Lower lobe of right lung (tissue), 2 donors: ENCODE results near the gene SORCS2. TPM values are rescaled to one million over a fixed set of nuclear protein-coding genes. Genes with fewer than 3 reads are reported as not detected.

Source experiments
- ATAC-seq, 2 donors: fragments of 200-7000 bp; cut with Tn5 transposase; one replicate each; pipeline ENCODE4 v1.9.1; 2020 to 2022; ENCODE audit warnings: mild to moderate bottlenecking in 2 of 2, moderate library complexity in 2 of 2
- DNase-seq: peaks from one replicate; pipeline ENCODE4 v3.0.0-alpha.2; 2020
- H3K27ac ChIP-seq: fragments of 200-600 bp; one replicate; pipeline ENCODE4 v1.8.0; 2022
- H3K27me3 ChIP-seq: fragments of 200-600 bp; one replicate; pipeline ENCODE4 v1.8.0; 2022; ENCODE audit warnings: low read depth
- H3K36me3 ChIP-seq: fragments of 200-600 bp; one replicate; pipeline ENCODE4 v1.8.0; 2022; ENCODE audit warnings: mild to moderate bottlenecking
- H3K4me1 ChIP-seq: fragments of 200-600 bp; one replicate; pipeline ENCODE4 v1.8.0; 2022
- H3K4me3 ChIP-seq: fragments of 200-600 bp; one replicate; pipeline ENCODE4 v1.8.0; 2022; ENCODE audit warnings: mild to moderate bottlenecking
- H3K9me3 ChIP-seq: fragments of 200-600 bp; one replicate; pipeline ENCODE4 v1.8.0; 2022
- intact Hi-C: fragments of 100-400 bp; cut with DNase I; formaldehyde crosslinking; loops from one replicate; pipeline ENCODE4 v1.11.0; 2022
- total RNA-seq: library from RNA; stranded (reverse); fragmentation: NEBNext Ultra II Directional; extraction: Animal tissue kit (Norgen Biotek cat#: 25700); gene quantifications from one replicate; pipeline ENCODE4 v1.2.1, GENCODE V29; 2021
- TF ChIP-seq, protein P1 (sequence below): fragments of 200-600 bp; IDR thresholded peaks from one replicate; pipeline ENCODE4 v1.8.0; 2022; ENCODE audit warnings: antibody characterized with exemption, mild to moderate bottlenecking
- donor health status: DM: no; HTN: yes; CAD: no; lungs with severe emphysema.

The SORCS2 gene
- total RNA-seq, 1 donor from 2014 or later, result 5.8 TPM

DNA sequence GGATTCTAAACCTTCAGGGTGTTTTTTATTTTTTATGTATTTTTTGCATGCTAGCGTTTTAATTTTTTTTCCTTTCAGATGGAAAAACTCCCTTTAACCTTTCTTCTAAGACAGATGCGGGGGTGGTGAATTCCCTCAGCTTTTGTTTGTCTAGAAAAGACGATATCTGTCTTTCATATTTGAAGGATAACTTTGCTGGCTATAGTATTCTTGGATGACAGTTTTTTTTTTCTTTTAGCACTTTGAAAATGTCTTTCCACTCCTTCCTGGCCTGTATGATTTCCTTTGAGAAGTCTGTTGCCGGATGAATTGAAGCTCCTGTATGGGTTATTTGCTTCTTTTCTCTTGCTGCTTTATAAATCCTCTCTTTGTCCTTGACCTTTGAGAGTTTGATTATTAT lies 215.8 kb downstream of the SORCS2 start:
- Histone ChIP-seq H3K27ac (no peak overlapping the region), H3K9me3 (peaks cover 15% of the 10 kb centered on the region), H3K36me3 (no peaks in the 10 kb centered on the region), H3K4me3 (no peak overlapping the region), H3K27me3 (no peaks in the 10 kb centered on the region), H3K4me1 (no peaks in the 10 kb centered on the region)
- ATAC-seq, result no peak
- DNase-seq, result no peak
- TF ChIP-seq, protein P1, sequence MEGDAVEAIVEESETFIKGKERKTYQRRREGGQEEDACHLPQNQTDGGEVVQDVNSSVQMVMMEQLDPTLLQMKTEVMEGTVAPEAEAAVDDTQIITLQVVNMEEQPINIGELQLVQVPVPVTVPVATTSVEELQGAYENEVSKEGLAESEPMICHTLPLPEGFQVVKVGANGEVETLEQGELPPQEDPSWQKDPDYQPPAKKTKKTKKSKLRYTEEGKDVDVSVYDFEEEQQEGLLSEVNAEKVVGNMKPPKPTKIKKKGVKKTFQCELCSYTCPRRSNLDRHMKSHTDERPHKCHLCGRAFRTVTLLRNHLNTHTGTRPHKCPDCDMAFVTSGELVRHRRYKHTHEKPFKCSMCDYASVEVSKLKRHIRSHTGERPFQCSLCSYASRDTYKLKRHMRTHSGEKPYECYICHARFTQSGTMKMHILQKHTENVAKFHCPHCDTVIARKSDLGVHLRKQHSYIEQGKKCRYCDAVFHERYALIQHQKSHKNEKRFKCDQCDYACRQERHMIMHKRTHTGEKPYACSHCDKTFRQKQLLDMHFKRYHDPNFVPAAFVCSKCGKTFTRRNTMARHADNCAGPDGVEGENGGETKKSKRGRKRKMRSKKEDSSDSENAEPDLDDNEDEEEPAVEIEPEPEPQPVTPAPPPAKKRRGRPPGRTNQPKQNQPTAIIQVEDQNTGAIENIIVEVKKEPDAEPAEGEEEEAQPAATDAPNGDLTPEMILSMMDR, result no peak
- intact Hi-C loops, result no loop called here

DNA sequence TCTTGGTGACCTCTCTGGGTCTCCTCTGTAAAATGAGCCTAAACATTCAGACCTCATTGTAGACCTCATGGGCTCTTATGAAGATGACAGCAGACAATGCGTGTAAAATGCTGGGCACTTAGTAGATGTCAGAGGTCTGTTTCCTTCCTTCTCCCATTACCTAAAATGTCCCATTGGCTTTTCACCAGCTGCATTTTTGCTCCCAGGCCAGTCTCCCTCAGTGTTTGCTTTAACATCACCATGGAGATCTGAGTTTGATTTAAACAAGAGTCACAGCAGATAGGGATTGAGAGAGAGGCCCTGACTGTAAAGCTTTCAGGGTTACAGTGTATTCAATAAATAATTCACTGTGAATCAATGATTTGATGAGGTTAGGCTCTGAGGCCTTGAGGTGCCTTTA lies 218.1 kb downstream of the SORCS2 start:
- ATAC-seq (peak; percentile 27 to 58), DNase-seq (no peak)
- Histone ChIP-seq H3K27me3 (no peaks in the 10 kb centered on the region), H3K4me3 (no peak overlapping the region), H3K4me1 (no peaks in the 10 kb centered on the region), H3K27ac (no peak overlapping the region), H3K36me3 (no peaks in the 10 kb centered on the region), H3K9me3 (peaks cover 15% of the 10 kb centered on the region)
- intact Hi-C loops, result no loop called here
- TF ChIP-seq, protein P1, result no peak

DNA sequence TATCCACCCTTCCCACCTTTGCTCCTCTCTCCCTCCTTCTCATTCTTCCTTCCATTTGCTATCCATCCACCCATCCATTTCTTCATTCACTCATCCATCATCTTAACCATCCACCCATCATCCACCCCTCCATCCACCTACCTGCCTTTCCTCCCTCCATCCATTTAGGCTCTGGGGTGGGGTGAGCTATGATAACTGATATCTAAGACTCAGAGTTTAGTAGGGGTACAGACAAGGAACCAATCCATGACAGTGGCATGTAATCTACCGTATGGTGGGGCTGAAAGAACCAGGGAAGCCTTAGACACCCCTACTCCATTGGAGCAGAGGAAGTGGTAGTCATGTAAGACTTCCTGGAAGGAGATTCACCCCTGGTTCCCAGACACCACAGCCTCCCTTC lies 219.2 kb downstream of the SORCS2 start:
- Histone ChIP-seq H3K36me3 (no peaks in the 10 kb centered on the region), H3K4me3 (no peak overlapping the region), H3K27ac (no peak overlapping the region), H3K9me3 (peaks cover 15% of the 10 kb centered on the region), H3K4me1 (no peaks in the 10 kb centered on the region), H3K27me3 (no peaks in the 10 kb centered on the region)
- intact Hi-C loops, result no loop called here
- DNase-seq (no peak), ATAC-seq (no peak)
- TF ChIP-seq, protein P1, result no peak

DNA sequence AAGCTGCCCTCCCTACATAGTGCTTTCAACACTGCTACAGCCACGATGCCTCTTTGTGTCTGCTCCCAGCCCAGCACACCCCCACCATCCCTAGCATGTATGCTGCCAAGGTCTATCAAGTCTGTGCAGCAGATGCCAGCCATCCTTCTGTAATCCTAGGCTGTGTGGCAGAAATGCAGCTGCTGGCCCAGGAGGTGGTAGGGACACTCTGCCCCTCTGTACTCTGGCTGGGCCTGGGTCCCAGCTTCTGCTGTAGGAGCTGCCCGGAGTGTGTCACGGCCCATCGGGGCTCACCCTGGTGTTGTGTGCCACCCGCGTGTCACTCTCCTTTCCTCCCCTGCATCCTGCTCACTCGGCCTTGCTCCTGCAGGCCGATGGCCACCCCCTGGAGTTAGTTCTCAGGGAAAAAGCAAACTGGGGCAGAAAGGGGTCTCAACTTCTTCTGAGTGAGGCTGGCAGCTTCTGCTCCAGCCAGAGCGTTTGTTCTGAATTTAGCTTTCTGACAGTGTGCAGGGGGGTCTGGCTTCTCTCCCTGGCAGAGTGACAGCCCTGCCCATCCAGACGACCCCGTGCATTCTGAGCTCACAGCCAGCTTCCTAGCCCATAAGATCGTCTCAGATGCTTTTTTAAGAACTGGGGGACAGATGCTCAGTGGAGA lies 219.7 kb downstream of the SORCS2 start:
- no peak overlapping the region for H3K27ac ChIP-seq
- ATAC-seq, result peak in 1 of 2 donors; percentile 31
- TF ChIP-seq, protein P1, result no peak
- no peaks in the 10 kb centered on the region for H3K4me1 ChIP-seq
- DNase-seq, result peak; percentile 24
- no peaks in the 10 kb centered on the region for H3K27me3 ChIP-seq
- intact Hi-C loops, result no loop called here
- no peak overlapping the region for H3K4me3 ChIP-seq
- no peaks in the 10 kb centered on the region for H3K36me3 ChIP-seq
- peaks cover 13% of the 10 kb centered on the region for H3K9me3 ChIP-seq

DNA sequence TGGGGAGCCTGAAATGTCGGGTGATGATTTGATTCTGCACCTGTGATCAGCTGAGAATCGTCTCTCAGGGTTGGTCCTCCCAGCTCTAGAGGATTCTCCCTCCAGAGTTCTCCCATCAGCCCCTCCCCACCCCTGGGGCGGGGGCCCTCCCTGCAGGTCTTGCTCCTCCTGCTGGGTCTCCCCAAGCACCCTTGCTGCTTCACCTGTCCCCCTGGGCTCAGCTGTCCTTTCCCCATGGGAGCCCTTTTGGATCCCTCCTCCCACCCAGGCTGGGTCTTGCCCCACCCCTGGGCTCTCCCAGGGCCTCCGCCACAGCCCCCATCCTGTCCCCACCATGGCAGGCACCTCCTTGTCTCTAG lies 220.2 kb downstream of the SORCS2 start:
- Histone ChIP-seq H3K4me3 (no peak overlapping the region), H3K27me3 (no peaks in the 10 kb centered on the region), H3K27ac (no peak overlapping the region), H3K9me3 (peaks cover 12% of the 10 kb centered on the region), H3K4me1 (no peaks in the 10 kb centered on the region), H3K36me3 (no peaks in the 10 kb centered on the region)
- TF ChIP-seq, protein P1, result no peak
- intact Hi-C loops, result no loop called here
- DNase-seq, result no peak
- no peak for ATAC-seq
